DND-41 (cell line): ENCODE measurements around the gene GPR171.
A peak's percentile ranks its signal among the peaks of the same experiment; 100 is the strongest.

ENCODE experiments used
- ATAC-seq: fragments of 200-7000 bp; cut with Tn5 transposase; 3 replicates; pipeline ENCODE4 v1.9.1; 2021; ENCODE audit warnings: low read depth; ENCODE audit not compliant: insufficient read depth
- DNase-seq: peaks from one replicate; pipeline ENCODE4 v3.0.0-alpha.2; 2020
- H2AFZ ChIP-seq: 2 replicates; pipeline ENCODE4 v1.6.0; 2012; ENCODE audit warnings: low read depth, low read length
- H3K27ac ChIP-seq: 2 replicates; pipeline ENCODE4 v1.5.1; 2012; ENCODE audit warnings: low read length, inconsistent platforms
- H3K27me3 ChIP-seq: fragments of 200-600 bp; sonication (generic); 2 replicates; pipeline ENCODE4 v1.6.0; 2012; ENCODE audit warnings: low read length, mild to moderate bottlenecking, inconsistent platforms; ENCODE audit not compliant: insufficient read depth, poor library complexity
- H3K36me3 ChIP-seq: 2 replicates; pipeline ENCODE4 v1.5.1; 2012; ENCODE audit warnings: low read length, inconsistent platforms; ENCODE audit not compliant: insufficient read depth
- H3K4me1 ChIP-seq: 2 replicates; pipeline ENCODE4 v1.5.1; 2012; ENCODE audit warnings: mild to moderate bottlenecking, low read length; ENCODE audit not compliant: insufficient read depth
- H3K4me2 ChIP-seq: 2 replicates; pipeline ENCODE4 v1.6.0; 2012; ENCODE audit warnings: mild to moderate bottlenecking, moderate library complexity, low read length, inconsistent platforms; ENCODE audit not compliant: insufficient read depth
- H3K4me3 ChIP-seq, 2 experiments: fragments of 200-600 bp in 1 of 2; shearing (Covaris generic) in 1 of 2; 2 replicates each; pipeline ENCODE4 v1.5.1; 2012 to 2016; ENCODE audit warnings: inconsistent platforms in 2 of 2, low read length in 2 of 2, mild to moderate bottlenecking in 2 of 2, low read depth in 1 of 2, moderate library complexity in 1 of 2
- H3K79me2 ChIP-seq: 2 replicates; pipeline ENCODE4 v1.6.0; 2012; ENCODE audit warnings: low read length, inconsistent platforms; ENCODE audit not compliant: insufficient read depth
- H3K9ac ChIP-seq: 2 replicates; pipeline ENCODE4 v1.6.0; 2012; ENCODE audit warnings: low read depth, mild to moderate bottlenecking, inconsistent platforms, low read length, moderate library complexity
- H3K9me3 ChIP-seq: 2 replicates; pipeline ENCODE4 v1.5.1; 2012; ENCODE audit warnings: low read length, moderate library complexity, mild to moderate bottlenecking, inconsistent platforms; ENCODE audit not compliant: insufficient read depth, severe bottlenecking
- H4K20me1 ChIP-seq: 2 replicates; pipeline ENCODE4 v1.6.0; 2012; ENCODE audit warnings: low read length; ENCODE audit not compliant: insufficient read depth
- CTCF ChIP-seq: IDR thresholded peaks from 2 replicates; pipeline ENCODE4 v1.5.1; 2012; ENCODE audit warnings: borderline replicate concordance, low read length, moderate library complexity, mild to moderate bottlenecking; ENCODE audit not compliant: poor library complexity, severe bottlenecking; ENCODE audit errors: extremely low read depth
- EZH2 ChIP-seq: IDR thresholded peaks from 3 replicates; pipeline ENCODE4 v1.6.1; 2012; ENCODE audit warnings: borderline replicate concordance, low read depth, mild to moderate bottlenecking, moderate library complexity, low read length, inconsistent platforms; ENCODE audit not compliant: severe bottlenecking

The GPR171 gene

GRCh38 chr3:151213881-151214280 lies 10.9 kb upstream of the GPR171 start:
- Histone ChIP-seq H3K27ac (no peak overlapping the region), H3K4me1 (no peaks in the 10 kb centered on the region), H3K4me2 (no peak overlapping the region), H3K36me3 (no peaks in the 10 kb centered on the region), H3K79me2 (no peaks in the 10 kb centered on the region), H3K27me3 (no peaks in the 10 kb centered on the region), H3K9me3 (no peaks in the 10 kb centered on the region), H3K9ac (no peak overlapping the region), H3K4me3 (no peak overlapping the region), H2AFZ (no peak overlapping the region), H4K20me1 (no peaks in the 10 kb centered on the region)
- TF ChIP-seq CTCF = no peak
- no peak for TF ChIP-seq EZH2
- ATAC-seq (no peak), DNase-seq (no peak)

- Histone ChIP-seq H2AFZ (no peak overlapping the region), H3K36me3 (no peaks in the 10 kb centered on the region), H3K27me3 (no peaks in the 10 kb centered on the region), H3K9ac (no peak overlapping the region), H3K27ac (no peak overlapping the region), H4K20me1 (no peaks in the 10 kb centered on the region), H3K9me3 (no peaks in the 10 kb centered on the region), H3K4me2 (no peak overlapping the region), H3K4me1 (no peaks in the 10 kb centered on the region), H3K79me2 (no peaks in the 10 kb centered on the region), H3K4me3 (no peak overlapping the region)
- DNase-seq (no peak), ATAC-seq (no peak)
- TF ChIP-seq EZH2 = no peak
- TF ChIP-seq CTCF = no peak
Measured at GRCh38 chr3:151213151-151213550, 10.1 kb upstream of the GPR171 start.

- no peak overlapping the region for H3K9ac ChIP-seq
- H3K27ac ChIP-seq = no peak overlapping the region
- no peaks in the 10 kb centered on the region for H3K27me3 ChIP-seq
- no peak overlapping the region for H3K4me3 ChIP-seq
- no peak overlapping the region for H3K4me2 ChIP-seq
- no peak overlapping the region for H2AFZ ChIP-seq
- H3K4me1 ChIP-seq = no peaks in the 10 kb centered on the region
- no peaks in the 10 kb centered on the region for H3K9me3 ChIP-seq
- no peaks in the 10 kb centered on the region for H3K36me3 ChIP-seq
- TF ChIP-seq EZH2 (no peak), CTCF (peak; percentile 23)
- H3K79me2 ChIP-seq = no peaks in the 10 kb centered on the region
- H4K20me1 ChIP-seq = no peaks in the 10 kb centered on the region
- DNase-seq = no peak
- peak; percentile 62; the same call in 1 of the 3 replicates for ATAC-seq
Measured at GRCh38 chr3:151210676-151211381, 7.8 kb upstream of the GPR171 start.
